HG02973 (cell line): ENCODE data around the gene TTC16.

Source experiments
- ATAC-seq: cut with Tn5 transposase; IDR thresholded peaks from one replicate; pipeline ENCODE4 v1.9.1; 2021; ENCODE audit warnings: moderate library complexity; ENCODE audit not compliant: unreplicated experiment

TTC16 gene, protein sequence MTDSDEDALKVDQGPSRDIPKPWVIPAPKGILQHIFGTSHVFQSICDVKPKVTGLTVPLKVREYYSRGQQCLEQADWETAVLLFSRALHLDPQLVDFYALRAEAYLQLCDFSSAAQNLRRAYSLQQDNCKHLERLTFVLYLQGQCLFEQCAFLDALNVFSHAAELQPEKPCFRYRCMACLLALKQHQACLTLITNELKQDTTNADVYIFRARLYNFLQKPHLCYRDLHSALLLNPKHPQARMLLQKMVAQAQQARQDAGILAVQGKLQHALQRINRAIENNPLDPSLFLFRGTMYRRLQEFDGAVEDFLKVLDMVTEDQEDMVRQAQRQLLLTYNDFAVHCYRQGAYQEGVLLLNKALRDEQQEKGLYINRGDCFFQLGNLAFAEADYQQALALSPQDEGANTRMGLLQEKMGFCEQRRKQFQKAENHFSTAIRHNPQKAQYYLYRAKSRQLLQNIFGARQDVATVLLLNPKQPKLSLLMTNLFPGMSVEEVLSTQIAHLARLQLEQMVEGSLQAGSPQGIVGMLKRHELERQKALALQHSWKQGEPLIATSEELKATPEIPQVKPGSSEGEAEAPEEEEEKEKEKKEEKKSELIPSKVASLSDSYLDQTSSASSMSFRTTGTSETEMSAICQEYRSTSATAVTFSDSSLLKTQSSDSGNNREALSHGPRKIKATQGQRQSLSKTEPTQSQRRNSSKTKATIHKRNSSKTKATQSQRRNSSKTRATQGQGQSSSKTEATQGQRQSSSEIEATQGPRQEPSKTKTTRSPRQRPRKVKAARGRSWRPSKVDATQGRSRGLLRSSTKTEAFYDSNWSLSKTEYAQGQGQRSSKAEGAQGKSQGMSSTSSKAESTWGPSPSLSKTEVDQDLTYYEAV

GRCh38 chr9:127715470-127716337, at the start of gene TTC16, which contains the start of gene PTRH1:
TSS of gene TTC16 (plus strand) at chr9:127716079. CDS start at chr9:127716146, 67 bp downstream.
TSS of gene PTRH1 (minus strand) at chr9:127715663. CDS start at chr9:127715639, 24 bp downstream.
- ATAC-seq, result peak; percentile 83

- ATAC-seq, result no peak
Measured at GRCh38 chr9:127667127-127667844, 48.6 kb upstream of the TTC16 start.

- ATAC-seq, result no peak
Measured at GRCh38 chr9:127667906-127668305, 48.0 kb upstream of the TTC16 start.

GRCh38 chr9:127673234-127673633, 42.6 kb upstream of the TTC16 start:
- no peak for ATAC-seq

- no peak for ATAC-seq
Measured at GRCh38 chr9:127676638-127677037, 39.2 kb upstream of the TTC16 start.

GRCh38 chr9:127679506-127679905, 36.4 kb upstream of the TTC16 start:
- no peak for ATAC-seq

- ATAC-seq, result no peak
Measured at GRCh38 chr9:127680226-127680625, 35.7 kb upstream of the TTC16 start.

DNA sequence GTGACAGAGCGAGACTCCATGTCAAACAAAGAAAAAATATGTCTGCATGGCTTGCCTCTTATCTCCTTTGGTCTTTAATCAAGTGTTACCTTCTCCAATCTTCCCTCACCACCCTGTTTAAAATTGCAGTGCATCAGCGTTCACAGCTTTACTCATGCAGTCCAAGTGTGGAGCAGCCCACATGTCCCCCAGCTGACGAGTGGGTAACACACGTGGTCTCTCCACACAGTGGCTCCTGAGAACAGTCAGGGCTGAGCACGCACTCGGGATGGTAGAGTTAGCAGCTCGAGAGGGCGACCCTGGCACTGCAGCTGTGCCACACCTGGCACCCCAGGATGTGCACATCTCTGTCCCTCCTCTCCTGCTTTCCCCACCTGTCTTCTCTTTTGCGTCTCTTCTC, 35.0 kb upstream of the TTC16 start:
- no peak for ATAC-seq

DNA sequence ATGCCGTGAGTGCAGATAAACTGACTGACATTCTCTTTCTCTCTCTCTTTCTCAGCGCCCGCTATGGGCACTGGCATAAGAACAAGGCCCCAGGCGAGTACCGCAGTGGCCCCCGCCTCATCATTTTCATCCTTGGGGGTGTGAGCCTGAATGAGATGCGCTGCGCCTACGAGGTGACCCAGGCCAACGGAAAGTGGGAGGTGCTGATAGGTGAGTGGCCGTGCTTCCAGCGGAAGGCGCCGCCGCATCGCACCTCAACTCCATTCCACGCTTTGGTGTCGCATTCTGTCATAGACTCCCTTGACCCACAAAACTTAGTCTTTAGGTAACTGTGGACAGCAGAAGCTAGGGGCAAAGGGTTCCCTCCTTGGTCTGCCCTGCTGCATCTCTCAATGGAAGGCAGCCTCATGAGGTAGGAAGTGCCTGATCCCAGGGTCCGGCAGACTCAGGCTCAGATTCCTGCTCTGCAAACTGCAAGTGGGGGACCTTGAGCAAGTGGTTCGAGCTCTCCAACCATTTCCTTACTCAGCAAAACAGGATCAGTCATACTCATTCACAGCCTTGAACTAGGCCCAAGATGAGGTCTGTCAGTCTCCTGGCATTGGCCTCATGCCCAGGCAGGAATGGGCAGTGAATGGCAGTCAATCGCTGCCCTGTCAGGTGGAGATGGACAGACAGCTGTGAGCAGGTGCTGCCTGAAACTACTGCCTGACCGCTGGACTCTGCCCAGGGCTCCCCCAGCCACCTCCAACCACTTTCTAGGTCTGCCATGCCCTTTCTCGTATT, 33.3 kb upstream of the TTC16 start:
- no peak for ATAC-seq

- no peak for ATAC-seq
Measured at GRCh38 chr9:127683723-127684122, 32.2 kb upstream of the TTC16 start.

- ATAC-seq, result no peak
Measured at GRCh38 chr9:127684576-127684975, 31.3 kb upstream of the TTC16 start.

- no peak for ATAC-seq
Measured at GRCh38 chr9:127686461-127687393, 29.2 kb upstream of the TTC16 start.

DNA sequence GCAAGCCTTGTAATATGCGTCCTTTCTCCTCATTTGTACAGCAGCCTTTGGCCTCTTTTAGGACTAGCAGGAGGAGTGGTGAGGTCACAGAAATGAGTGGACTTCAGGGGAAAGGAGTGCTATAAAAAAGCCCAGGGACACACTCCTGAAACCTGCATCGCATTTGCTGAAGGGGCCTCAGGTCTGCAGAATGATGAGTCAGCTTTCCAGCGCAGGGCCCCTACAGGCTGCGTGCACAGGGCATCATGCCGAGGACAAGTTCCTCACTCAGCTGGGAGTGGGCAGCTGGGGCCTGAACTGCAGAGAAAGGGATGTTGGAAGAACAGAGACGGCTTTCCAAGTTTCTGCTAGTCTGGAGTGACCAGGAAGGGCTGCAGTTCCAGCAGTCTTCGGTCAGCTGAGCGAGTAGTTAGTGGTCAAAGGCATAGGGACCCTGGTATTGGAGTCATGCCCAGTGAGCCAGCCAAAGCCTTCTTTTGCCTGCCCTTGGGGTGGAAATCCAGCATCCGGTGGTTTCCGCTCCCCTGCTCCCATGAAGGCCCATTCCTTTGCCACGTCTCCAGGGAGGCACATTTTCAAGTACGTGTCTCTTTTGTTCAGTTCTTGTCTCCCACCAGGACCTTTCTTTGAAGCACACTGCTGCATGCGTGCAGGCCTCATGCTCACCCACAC, 26.4 kb upstream of the TTC16 start:
- no peak for ATAC-seq

- ATAC-seq, result no peak
Measured at GRCh38 chr9:127690735-127691134, 25.1 kb upstream of the TTC16 start.

DNA sequence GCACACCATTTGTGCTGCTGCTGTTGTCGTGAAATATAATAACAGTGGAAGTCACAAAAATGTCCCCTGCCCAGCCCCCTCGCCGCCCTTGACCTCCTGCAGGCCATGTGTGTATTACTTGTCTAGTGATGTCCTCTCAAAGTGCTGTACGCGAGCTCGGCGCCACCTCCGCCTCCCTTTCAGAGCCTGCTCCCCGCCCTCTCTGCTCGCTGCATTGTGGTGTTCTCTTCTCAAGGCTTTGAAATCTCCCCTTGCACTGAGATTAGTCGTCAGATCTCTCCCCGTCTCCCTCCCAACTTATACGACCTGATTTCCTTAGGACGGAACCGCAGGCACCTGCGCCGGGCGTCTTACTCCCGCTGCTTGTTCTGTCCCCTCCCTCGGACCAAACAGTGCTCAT, 23.8 kb upstream of the TTC16 start:
- ATAC-seq, result no peak

GRCh38 chr9:127693143-127693542, 22.7 kb upstream of the TTC16 start:
- no peak for ATAC-seq

DNA sequence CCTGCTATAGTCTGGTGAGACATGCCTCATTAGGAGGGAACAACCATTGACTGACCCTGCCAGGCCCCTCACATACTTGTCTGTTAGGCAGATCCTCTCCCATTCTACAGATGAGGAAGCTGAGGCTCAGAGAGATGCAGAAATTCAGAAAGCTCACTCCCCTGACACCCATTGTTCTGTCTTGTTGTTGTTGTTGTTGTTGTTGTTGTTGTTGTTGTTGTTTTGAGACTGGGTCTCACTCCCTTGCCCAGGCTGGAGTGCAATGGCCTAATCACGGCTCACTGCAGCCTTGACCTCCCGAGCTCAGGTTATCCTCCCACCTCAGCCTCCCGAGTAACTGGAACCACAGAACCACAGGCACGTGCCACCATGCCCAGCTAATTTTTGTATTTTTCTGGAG, 22.2 kb upstream of the TTC16 start:
- no peak for ATAC-seq
